OCI-LY3 (cell line): Measurements from ENCODE around the gene THEM5.

Experiments used
- EZH2phosphoT487 ChIP-seq: fragments of 200-600 bp; shearing (Covaris generic); IDR thresholded peaks from 2 replicates; pipeline ENCODE4 v1.6.1; 2018; ENCODE audit warnings: antibody characterized with exemption, mixed run types, low read depth
- TF ChIP-seq, protein P1 (sequence below): fragments of 200-600, 300-600 bp; sonication (generic); IDR thresholded peaks from 2 replicates; pipeline ENCODE4 v1.5.1; 2014; ENCODE audit warnings: antibody characterized with exemption, low read length, low read depth

DNA sequence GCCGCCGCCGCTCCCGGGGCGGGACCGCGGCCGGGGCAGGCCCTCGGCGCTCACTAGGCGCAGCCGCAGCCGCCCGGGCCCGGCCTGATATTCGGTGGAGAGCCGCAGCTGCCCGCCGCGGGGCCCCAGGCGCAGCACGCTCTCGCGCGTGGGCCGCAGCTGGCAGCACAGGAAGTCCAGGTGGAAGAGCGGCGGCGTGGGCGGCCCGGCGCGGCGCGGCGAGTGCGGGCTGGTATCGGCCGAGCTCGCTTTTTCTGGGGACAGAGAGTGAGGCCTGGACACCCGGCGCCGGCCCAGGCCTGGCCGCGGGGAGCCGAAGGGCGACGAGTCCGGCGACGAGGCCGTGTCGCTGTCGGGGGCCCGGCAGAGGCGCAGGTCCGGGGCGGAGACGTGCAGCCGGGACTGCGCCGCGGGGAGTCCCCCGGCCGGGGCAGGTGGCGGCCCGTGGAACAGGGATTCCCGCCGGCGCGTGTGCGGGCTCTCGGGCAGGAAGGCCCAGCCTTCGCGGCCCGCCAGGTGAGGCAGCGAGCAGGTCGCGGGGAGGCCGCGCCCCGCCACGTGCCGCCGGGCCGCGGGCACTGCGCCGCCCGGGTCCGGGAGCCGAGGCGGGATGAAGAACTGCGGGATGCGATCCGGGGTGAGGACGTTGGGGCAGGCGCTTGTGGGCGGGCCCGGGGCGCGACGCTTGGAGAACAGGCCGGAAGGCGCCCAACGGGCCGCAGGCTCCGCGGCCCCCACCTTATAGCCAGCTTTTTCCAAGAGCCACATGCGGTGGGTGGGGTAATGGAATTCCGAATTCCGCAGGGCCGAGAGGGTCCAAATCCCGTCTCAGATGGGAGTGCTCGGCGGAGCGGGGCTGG, 15.1 kb downstream of the THEM5 start:
- TF ChIP-seq, protein P1, sequence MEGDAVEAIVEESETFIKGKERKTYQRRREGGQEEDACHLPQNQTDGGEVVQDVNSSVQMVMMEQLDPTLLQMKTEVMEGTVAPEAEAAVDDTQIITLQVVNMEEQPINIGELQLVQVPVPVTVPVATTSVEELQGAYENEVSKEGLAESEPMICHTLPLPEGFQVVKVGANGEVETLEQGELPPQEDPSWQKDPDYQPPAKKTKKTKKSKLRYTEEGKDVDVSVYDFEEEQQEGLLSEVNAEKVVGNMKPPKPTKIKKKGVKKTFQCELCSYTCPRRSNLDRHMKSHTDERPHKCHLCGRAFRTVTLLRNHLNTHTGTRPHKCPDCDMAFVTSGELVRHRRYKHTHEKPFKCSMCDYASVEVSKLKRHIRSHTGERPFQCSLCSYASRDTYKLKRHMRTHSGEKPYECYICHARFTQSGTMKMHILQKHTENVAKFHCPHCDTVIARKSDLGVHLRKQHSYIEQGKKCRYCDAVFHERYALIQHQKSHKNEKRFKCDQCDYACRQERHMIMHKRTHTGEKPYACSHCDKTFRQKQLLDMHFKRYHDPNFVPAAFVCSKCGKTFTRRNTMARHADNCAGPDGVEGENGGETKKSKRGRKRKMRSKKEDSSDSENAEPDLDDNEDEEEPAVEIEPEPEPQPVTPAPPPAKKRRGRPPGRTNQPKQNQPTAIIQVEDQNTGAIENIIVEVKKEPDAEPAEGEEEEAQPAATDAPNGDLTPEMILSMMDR, result no peak
- TF ChIP-seq EZH2phosphoT487, result no peak
